Measurements from ENCODE around the gene PFN3. TPM values are rescaled to one million over a fixed set of nuclear protein-coding genes. Genes with fewer than 3 reads are reported as not detected.

The PFN3 gene
- total and polyA plus RNA-seq, 2 of the 13 experiments (the other 11 are each of a cell fraction or from before 2014, with no cell fraction given), result not detected

GRCh38 chr5:177404641-177405179 is 4.2 kb upstream of the PFN3 start:
- POLR2A ChIA-PET, result interaction anchor here (1.1 to 3.3 kb wide), 9 partner anchors 20 to 93 kb away, joined by 3 to 19 read pairs (median 6); partner anchors contain the start of genes GRK6, PDLIM7 and PRR7
- ATAC-seq (no peak), DNase-seq (ENCODE audit: low spot score) (no peak), FAIRE-seq (no peak)
- in situ Hi-C loops (cut with HindIII; ENCODE audit: extremely low pct_ligation_motif_present, low pct_unique_long_range_greater_than_20kb), result no loop called here
- WGBS (ENCODE audit: low lambda C conversion rate), result 88% methylated on average over 8 of the region's 16 CpGs
- Histone ChIP-seq H3K4me1 (ENCODE audit: insufficient read depth, low read length) (peaks cover 27% of the 10 kb centered on the region), H3K9ac (ENCODE audit: insufficient read depth, low read depth, low read length) (peak overlapping the region; percentile 39; the same call in 1 of the 2 replicates), H3K9me3 (ENCODE audit: low read length) (no peaks in the 10 kb centered on the region), H3K4me3 (replicated peaks in 1 of 3; ENCODE audit: insufficient read depth in 1 of 3, low read depth in 2 of 3, low read length in 3 of 3) (peak overlapping the region in 2 of 3 experiments; percentile 59 to 70; a peak in 4 of 6 replicates), H3K27ac (ENCODE audit: extremely low read length, insufficient read depth, low read length) (no peak overlapping the region), H4K20me1 (ENCODE audit: insufficient read depth, low read length) (no peaks in the 10 kb centered on the region), H3K4me2 (ENCODE audit: low read depth, low read length) (peak overlapping the region; percentile 71), H3K79me2 (ENCODE audit: insufficient read depth, low read length) (no peaks in the 10 kb centered on the region), H2AFZ (ENCODE audit: low read length) (no peak overlapping the region), H3K27me3 (ENCODE audit: control insufficient read depth in 1 of 2, insufficient read depth in 2 of 2, low read length in 2 of 2) (no peaks in the 10 kb centered on the region), H3K36me3 (replicated peaks in 1 of 2; ENCODE audit: control insufficient read depth in 1 of 2, insufficient read depth in 2 of 2, low read length in 2 of 2) (no peaks in the 10 kb centered on the region)
- intact Hi-C loops (cut with micrococcal nuclease; ENCODE audit: unreplicated experiment), result loop anchor here (1.0 kb wide), 1 partner anchor 50 kb away; no protein-coding TSS in a partner anchor
- TF ChIP-seq, protein P1, sequence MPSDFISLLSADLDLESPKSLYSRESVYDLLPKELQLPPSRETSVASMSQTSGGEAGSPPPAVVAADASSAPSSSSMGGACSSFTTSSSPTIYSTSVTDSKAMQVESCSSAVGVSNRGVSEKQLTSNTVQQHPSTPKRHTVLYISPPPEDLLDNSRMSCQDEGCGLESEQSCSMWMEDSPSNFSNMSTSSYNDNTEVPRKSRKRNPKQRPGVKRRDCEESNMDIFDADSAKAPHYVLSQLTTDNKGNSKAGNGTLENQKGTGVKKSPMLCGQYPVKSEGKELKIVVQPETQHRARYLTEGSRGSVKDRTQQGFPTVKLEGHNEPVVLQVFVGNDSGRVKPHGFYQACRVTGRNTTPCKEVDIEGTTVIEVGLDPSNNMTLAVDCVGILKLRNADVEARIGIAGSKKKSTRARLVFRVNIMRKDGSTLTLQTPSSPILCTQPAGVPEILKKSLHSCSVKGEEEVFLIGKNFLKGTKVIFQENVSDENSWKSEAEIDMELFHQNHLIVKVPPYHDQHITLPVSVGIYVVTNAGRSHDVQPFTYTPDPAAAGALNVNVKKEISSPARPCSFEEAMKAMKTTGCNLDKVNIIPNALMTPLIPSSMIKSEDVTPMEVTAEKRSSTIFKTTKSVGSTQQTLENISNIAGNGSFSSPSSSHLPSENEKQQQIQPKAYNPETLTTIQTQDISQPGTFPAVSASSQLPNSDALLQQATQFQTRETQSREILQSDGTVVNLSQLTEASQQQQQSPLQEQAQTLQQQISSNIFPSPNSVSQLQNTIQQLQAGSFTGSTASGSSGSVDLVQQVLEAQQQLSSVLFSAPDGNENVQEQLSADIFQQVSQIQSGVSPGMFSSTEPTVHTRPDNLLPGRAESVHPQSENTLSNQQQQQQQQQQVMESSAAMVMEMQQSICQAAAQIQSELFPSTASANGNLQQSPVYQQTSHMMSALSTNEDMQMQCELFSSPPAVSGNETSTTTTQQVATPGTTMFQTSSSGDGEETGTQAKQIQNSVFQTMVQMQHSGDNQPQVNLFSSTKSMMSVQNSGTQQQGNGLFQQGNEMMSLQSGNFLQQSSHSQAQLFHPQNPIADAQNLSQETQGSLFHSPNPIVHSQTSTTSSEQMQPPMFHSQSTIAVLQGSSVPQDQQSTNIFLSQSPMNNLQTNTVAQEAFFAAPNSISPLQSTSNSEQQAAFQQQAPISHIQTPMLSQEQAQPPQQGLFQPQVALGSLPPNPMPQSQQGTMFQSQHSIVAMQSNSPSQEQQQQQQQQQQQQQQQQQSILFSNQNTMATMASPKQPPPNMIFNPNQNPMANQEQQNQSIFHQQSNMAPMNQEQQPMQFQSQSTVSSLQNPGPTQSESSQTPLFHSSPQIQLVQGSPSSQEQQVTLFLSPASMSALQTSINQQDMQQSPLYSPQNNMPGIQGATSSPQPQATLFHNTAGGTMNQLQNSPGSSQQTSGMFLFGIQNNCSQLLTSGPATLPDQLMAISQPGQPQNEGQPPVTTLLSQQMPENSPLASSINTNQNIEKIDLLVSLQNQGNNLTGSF (CRISPR knock-in tag; IDR thresholded peaks at IDR 0.05), result no peak
- TF ChIP-seq, protein P2, sequence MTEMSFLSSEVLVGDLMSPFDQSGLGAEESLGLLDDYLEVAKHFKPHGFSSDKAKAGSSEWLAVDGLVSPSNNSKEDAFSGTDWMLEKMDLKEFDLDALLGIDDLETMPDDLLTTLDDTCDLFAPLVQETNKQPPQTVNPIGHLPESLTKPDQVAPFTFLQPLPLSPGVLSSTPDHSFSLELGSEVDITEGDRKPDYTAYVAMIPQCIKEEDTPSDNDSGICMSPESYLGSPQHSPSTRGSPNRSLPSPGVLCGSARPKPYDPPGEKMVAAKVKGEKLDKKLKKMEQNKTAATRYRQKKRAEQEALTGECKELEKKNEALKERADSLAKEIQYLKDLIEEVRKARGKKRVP (CRISPR knock-in tag; IDR thresholded peaks at IDR 0.05), result no peak
- TF ChIP-seq HNRNPL (IDR thresholded peaks at IDR 0.05; ENCODE audit: low read depth, low read length), result 0 out of 2 replicates have a peak, but pooled peaks have one; percentile 55
- TF ChIP-seq ZNF263 (CRISPR knock-in tag; IDR thresholded peaks at IDR 0.05), result 0 out of 2 replicates have a peak, but pooled peaks have one; percentile 8
- TF ChIP-seq PRDM4 (CRISPR knock-in tag; IDR thresholded peaks at IDR 0.05; ENCODE audit: borderline replicate concordance), result no peak
- no TSS peak for BruUV-seq (replicated peaks)
- CTCF ChIA-PET (ENCODE audit: low intra/inter-chr PET ratio, low total read pairs), result interaction anchor here (0.6 to 2.3 kb wide), 3 partner anchors 34 to 96 kb away, joined by 3 to 35 read pairs (median 3); no protein-coding TSS in a partner anchor

Measured in HepG2 (cell line).